Measurements from ENCODE around the gene TRPC3.

TRPC3 gene

DNA sequence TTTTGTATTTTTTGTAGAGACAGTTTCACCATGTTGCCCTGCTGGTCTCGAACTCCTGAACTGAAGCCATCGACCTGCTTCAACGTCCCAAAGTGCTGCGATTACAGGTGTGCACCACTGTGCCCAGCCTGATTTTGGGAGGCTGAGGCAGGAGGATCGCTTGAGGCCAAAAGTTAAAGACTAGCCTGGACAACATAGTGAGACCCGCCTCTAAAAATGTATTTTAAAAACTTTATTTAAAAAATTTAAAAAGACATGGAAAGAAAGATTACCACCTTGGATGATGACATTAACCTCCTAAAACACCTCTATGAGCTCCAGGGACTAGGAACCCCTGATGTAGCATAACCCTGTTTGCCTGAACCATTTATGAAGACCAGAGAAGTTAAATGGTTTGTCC lies 75.8 kb downstream of the TRPC3 start:
- Histone ChIP-seq H3K4me1 (ENCODE audit: control insufficient read depth, insufficient read depth, low read length) (no peaks in the 10 kb centered on the region), H3K9me3 (ENCODE audit: control insufficient read depth, insufficient read depth, low read depth, low read length) (no peaks in the 10 kb centered on the region), H3K27ac (ENCODE audit: extremely low read depth, low read depth, low read length) (no peak overlapping the region), H3K36me3 (ENCODE audit: control insufficient read depth in 2 of 2, insufficient read depth in 1 of 2, low read length in 2 of 2) (no peaks in the 10 kb centered on the region), H3K4me3 (ENCODE audit: low read depth, low read length) (no peak overlapping the region)
- ChIA-PET CTCF (no interaction called here), POLR2A (no interaction called here)
- no peak for TF ChIP-seq ZNF664 (tag by site-specific recombination; IDR thresholded peaks at IDR 0.05)
- no peak for TF ChIP-seq ZNF501 (tag by site-specific recombination; IDR thresholded peaks at IDR 0.05)
- TF ChIP-seq RBAK (tag by site-specific recombination; IDR thresholded peaks at IDR 0.05): no peak
- TF ChIP-seq ZNF223 (tag by site-specific recombination; IDR thresholded peaks at IDR 0.05): no peak
- no peak for TF ChIP-seq ZNF248 (tag by site-specific recombination; IDR thresholded peaks at IDR 0.05)
- no peak for TF ChIP-seq ZNF48 (tag by site-specific recombination; IDR thresholded peaks at IDR 0.05)
- no peak for TF ChIP-seq ZNF350 (tag by site-specific recombination; IDR thresholded peaks at IDR 0.05)
- no peak for TF ChIP-seq ZNF274 (IDR thresholded peaks at IDR 0.05; ENCODE audit: low read length)
- TF ChIP-seq ZNF274 (tag by site-specific recombination; IDR thresholded peaks at IDR 0.05; ENCODE audit: borderline replicate concordance): no peak
- TF ChIP-seq ZSCAN18 (tag by site-specific recombination; IDR thresholded peaks at IDR 0.05): no peak
- no peak for TF ChIP-seq BCL11A (tag by site-specific recombination; IDR thresholded peaks at IDR 0.05; ENCODE audit: low read depth)
- no peak for TF ChIP-seq ZNF239 (tag by site-specific recombination; IDR thresholded peaks at IDR 0.05)
- no peak for TF ChIP-seq ZNF677 (tag by site-specific recombination; IDR thresholded peaks at IDR 0.05)
- no peak for TF ChIP-seq ZNF175 (tag by site-specific recombination; IDR thresholded peaks at IDR 0.05)
- TF ChIP-seq ZNF660 (tag by site-specific recombination; IDR thresholded peaks at IDR 0.05): no peak
- TF ChIP-seq ZNF621 (tag by site-specific recombination; IDR thresholded peaks at IDR 0.05): no peak
- TF ChIP-seq ZNF157 (tag by site-specific recombination; IDR thresholded peaks at IDR 0.05): no peak
- no peak for TF ChIP-seq ZNF214 (tag by site-specific recombination; IDR thresholded peaks at IDR 0.05; ENCODE audit: borderline replicate concordance)
- no peak for TF ChIP-seq ZNF560 (tag by site-specific recombination; IDR thresholded peaks at IDR 0.05; ENCODE audit: borderline replicate concordance)
- no peak for TF ChIP-seq ZBTB17 (tag by site-specific recombination; IDR thresholded peaks at IDR 0.05)

DNA sequence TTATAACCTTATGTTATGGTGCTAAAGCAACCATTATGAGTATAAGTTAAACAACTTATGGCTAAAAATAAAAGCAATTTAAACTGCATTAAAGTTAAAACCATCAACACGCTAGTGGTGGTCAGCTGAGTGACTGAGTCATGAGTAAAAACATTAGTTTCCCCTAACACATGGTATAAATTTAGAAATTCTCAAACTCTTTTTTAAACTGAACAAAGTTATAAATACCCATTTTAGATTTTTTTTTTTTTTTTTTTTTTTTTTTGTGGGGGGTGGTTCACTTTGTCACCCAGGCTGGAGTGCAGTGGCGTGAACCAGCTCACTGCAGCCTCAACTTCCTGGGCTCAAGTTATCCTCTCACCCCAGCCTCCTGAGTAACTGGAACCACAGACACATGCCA lies 76.2 kb downstream of the TRPC3 start:
- ChIA-PET POLR2A (no interaction called here), CTCF (no interaction called here)
- Histone ChIP-seq H3K27ac (ENCODE audit: extremely low read depth, low read depth, low read length) (no peak overlapping the region), H3K4me3 (ENCODE audit: low read depth, low read length) (no peak overlapping the region), H3K36me3 (ENCODE audit: control insufficient read depth in 2 of 2, insufficient read depth in 1 of 2, low read length in 2 of 2) (no peaks in the 10 kb centered on the region), H3K4me1 (ENCODE audit: control insufficient read depth, insufficient read depth, low read length) (no peaks in the 10 kb centered on the region), H3K9me3 (ENCODE audit: control insufficient read depth, insufficient read depth, low read depth, low read length) (no peaks in the 10 kb centered on the region)
- TF ChIP-seq EGR2 (tag by site-specific recombination; IDR thresholded peaks at IDR 0.05; ENCODE audit: low read depth) (no peak), ZSCAN4 (tag by site-specific recombination; IDR thresholded peaks at IDR 0.05) (no peak), ZNF670 (tag by site-specific recombination; IDR thresholded peaks at IDR 0.05; ENCODE audit: low read depth) (no peak), FEZF1 (tag by site-specific recombination; IDR thresholded peaks at IDR 0.05) (no peak), KLF7 (tag by site-specific recombination; IDR thresholded peaks at IDR 0.05; ENCODE audit: borderline replicate concordance) (no peak), ZNF174 (tag by site-specific recombination; IDR thresholded peaks at IDR 0.05) (no peak)
- TF ChIP-seq, protein P1, sequence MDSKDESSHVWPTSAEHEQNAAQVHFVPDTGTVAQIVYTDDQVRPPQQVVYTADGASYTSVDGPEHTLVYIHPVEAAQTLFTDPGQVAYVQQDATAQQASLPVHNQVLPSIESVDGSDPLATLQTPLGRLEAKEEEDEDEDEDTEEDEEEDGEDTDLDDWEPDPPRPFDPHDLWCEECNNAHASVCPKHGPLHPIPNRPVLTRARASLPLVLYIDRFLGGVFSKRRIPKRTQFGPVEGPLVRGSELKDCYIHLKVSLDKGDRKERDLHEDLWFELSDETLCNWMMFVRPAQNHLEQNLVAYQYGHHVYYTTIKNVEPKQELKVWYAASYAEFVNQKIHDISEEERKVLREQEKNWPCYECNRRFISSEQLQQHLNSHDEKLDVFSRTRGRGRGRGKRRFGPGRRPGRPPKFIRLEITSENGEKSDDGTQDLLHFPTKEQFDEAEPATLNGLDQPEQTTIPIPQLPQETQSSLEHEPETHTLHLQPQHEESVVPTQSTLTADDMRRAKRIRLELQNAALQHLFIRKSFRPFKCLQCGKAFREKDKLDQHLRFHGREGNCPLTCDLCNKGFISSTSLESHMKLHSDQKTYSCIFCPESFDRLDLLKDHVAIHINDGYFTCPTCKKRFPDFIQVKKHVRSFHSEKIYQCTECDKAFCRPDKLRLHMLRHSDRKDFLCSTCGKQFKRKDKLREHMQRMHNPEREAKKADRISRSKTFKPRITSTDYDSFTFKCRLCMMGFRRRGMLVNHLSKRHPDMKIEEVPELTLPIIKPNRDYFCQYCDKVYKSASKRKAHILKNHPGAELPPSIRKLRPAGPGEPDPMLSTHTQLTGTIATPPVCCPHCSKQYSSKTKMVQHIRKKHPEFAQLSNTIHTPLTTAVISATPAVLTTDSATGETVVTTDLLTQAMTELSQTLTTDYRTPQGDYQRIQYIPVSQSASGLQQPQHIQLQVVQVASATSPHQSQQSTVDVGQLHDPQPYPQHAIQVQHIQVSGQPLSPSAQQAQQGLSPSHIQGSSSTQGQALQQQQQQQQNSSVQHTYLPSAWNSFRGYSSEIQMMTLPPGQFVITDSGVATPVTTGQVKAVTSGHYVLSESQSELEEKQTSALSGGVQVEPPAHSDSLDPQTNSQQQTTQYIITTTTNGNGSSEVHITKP (tag by site-specific recombination; IDR thresholded peaks at IDR 0.05): no peak
- TF ChIP-seq, protein P2, sequence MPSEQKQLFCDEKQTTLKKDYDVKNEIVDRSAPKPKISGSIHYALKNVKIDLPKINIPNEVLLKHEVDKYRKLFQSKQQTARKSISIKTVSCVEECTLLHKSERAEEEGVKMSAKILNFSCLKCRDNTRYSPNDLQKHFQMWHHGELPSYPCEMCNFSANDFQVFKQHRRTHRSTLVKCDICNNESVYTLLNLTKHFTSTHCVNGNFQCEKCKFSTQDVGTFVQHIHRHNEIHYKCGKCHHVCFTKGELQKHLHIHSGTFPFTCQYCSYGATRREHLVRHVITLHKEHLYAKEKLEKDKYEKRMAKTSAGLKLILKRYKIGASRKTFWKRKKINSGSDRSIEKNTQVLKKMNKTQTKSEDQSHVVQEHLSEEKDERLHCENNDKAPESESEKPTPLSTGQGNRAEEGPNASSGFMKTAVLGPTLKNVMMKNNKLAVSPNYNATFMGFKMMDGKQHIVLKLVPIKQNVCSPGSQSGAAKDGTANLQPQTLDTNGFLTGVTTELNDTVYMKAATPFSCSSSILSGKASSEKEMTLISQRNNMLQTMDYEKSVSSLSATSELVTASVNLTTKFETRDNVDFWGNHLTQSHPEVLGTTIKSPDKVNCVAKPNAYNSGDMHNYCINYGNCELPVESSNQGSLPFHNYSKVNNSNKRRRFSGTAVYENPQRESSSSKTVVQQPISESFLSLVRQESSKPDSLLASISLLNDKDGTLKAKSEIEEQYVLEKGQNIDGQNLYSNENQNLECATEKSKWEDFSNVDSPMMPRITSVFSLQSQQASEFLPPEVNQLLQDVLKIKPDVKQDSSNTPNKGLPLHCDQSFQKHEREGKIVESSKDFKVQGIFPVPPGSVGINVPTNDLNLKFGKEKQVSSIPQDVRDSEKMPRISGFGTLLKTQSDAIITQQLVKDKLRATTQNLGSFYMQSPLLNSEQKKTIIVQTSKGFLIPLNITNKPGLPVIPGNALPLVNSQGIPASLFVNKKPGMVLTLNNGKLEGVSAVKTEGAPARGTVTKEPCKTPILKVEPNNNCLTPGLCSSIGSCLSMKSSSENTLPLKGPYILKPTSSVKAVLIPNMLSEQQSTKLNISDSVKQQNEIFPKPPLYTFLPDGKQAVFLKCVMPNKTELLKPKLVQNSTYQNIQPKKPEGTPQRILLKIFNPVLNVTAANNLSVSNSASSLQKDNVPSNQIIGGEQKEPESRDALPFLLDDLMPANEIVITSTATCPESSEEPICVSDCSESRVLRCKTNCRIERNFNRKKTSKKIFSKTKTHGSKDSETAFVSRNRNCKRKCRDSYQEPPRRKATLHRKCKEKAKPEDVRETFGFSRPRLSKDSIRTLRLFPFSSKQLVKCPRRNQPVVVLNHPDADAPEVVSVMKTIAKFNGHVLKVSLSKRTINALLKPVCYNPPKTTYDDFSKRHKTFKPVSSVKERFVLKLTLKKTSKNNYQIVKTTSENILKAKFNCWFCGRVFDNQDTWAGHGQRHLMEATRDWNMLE (tag by site-specific recombination; conservative IDR thresholded peaks at IDR 0.05; ENCODE audit: low read depth): no peak
